MM.1S (cell line): ENCODE measurements around the gene DNAH7.

Experiments used
- EZH2phosphoT487 ChIP-seq: fragments of 300-600 bp; sonication (generic); IDR thresholded peaks from 2 replicates; pipeline ENCODE4 v1.6.1; 2018; ENCODE audit warnings: antibody characterized with exemption, low read length
- TF ChIP-seq, protein P1 (sequence below): fragments of 300-600 bp; sonication (generic); IDR thresholded peaks from 2 replicates; pipeline ENCODE4 v1.5.1; 2016; ENCODE audit warnings: antibody characterized with exemption, low read length, mixed read lengths

GRCh38 chr2:195993623-195994022, 75.0 kb downstream of the DNAH7 start:
- TF ChIP-seq, protein P1, sequence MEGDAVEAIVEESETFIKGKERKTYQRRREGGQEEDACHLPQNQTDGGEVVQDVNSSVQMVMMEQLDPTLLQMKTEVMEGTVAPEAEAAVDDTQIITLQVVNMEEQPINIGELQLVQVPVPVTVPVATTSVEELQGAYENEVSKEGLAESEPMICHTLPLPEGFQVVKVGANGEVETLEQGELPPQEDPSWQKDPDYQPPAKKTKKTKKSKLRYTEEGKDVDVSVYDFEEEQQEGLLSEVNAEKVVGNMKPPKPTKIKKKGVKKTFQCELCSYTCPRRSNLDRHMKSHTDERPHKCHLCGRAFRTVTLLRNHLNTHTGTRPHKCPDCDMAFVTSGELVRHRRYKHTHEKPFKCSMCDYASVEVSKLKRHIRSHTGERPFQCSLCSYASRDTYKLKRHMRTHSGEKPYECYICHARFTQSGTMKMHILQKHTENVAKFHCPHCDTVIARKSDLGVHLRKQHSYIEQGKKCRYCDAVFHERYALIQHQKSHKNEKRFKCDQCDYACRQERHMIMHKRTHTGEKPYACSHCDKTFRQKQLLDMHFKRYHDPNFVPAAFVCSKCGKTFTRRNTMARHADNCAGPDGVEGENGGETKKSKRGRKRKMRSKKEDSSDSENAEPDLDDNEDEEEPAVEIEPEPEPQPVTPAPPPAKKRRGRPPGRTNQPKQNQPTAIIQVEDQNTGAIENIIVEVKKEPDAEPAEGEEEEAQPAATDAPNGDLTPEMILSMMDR = no peak
- TF ChIP-seq EZH2phosphoT487 = no peak
